HG02798 (cell line): ENCODE measurements around the gene CD200.
A peak's percentile ranks its signal among the peaks of the same experiment; 100 is the strongest.
"Not testable (repeated sequence)": the region's sequence is repeated elsewhere in the genome, so short reads cannot be mapped to it uniquely, and the experiment has no call there.

Experiments used
- ATAC-seq: cut with Tn5 transposase; IDR thresholded peaks from one replicate; pipeline ENCODE4 v1.9.1; 2021; ENCODE audit warnings: mild to moderate bottlenecking; ENCODE audit not compliant: unreplicated experiment, poor library complexity

CD200 gene

GRCh38 chr3:112354642-112355306 is 21.8 kb downstream of the CD200 start:
- ATAC-seq = no peak

- ATAC-seq = no peak
Measured at GRCh38 chr3:112355307-112355687, 22.3 kb downstream of the CD200 start.

- ATAC-seq = peak; percentile 51
Measured at GRCh38 chr3:112357930-112358780, 25.2 kb downstream of the CD200 start.

- ATAC-seq = no peak
Measured at GRCh38 chr3:112360561-112360960, 27.6 kb downstream of the CD200 start.

- no peak for ATAC-seq
Measured at GRCh38 chr3:112362221-112362620, 29.3 kb downstream of the CD200 start.

- peak; percentile 59 for ATAC-seq
Measured at GRCh38 chr3:112364291-112364690, 31.3 kb downstream of the CD200 start.

GRCh38 chr3:112365035-112365434 is 32.1 kb downstream of the CD200 start:
- no peak for ATAC-seq

GRCh38 chr3:112365636-112366035 is 32.7 kb downstream of the CD200 start:
- no peak for ATAC-seq

GRCh38 chr3:112366522-112366921 is 33.6 kb downstream of the CD200 start:
- no peak for ATAC-seq

GRCh38 chr3:112371569-112371968 is 38.6 kb downstream of the CD200 start:
- ATAC-seq = no peak

- no peak for ATAC-seq
Measured at GRCh38 chr3:112372396-112372795, 39.4 kb downstream of the CD200 start.

GRCh38 chr3:112373476-112373875 is 40.5 kb downstream of the CD200 start:
- ATAC-seq = no peak

- no peak for ATAC-seq
Measured at GRCh38 chr3:112373924-112374323, 41.0 kb downstream of the CD200 start.

GRCh38 chr3:112374333-112374734 is 41.4 kb downstream of the CD200 start:
- ATAC-seq = no peak

GRCh38 chr3:112375117-112375516 is 42.2 kb downstream of the CD200 start:
- ATAC-seq = no peak

GRCh38 chr3:112376241-112376911 is 43.4 kb downstream of the CD200 start:
- ATAC-seq = no peak

GRCh38 chr3:112376992-112377391 is 44.0 kb downstream of the CD200 start:
- no peak for ATAC-seq

- no peak for ATAC-seq
Measured at GRCh38 chr3:112377568-112378071, 44.7 kb downstream of the CD200 start.

- ATAC-seq = not testable (repeated sequence)
Measured at GRCh38 chr3:112378347-112378746, 45.4 kb downstream of the CD200 start.

- ATAC-seq = no peak
Measured at GRCh38 chr3:112379020-112379690, 46.2 kb downstream of the CD200 start.
